HG03175 (cell line): Measurements from ENCODE around the gene TBC1D22A.

ENCODE experiments used
- ATAC-seq: cut with Tn5 transposase; IDR thresholded peaks from one replicate; pipeline ENCODE4 v1.9.1; 2021; ENCODE audit warnings: mild to moderate bottlenecking, moderate library complexity; ENCODE audit not compliant: unreplicated experiment

The TBC1D22A gene

GRCh38 chr22:47062126-47062525, 299.7 kb downstream of the TBC1D22A start:
- no peak for ATAC-seq

GRCh38 chr22:47063071-47063509, 300.6 kb downstream of the TBC1D22A start:
- no peak for ATAC-seq

DNA sequence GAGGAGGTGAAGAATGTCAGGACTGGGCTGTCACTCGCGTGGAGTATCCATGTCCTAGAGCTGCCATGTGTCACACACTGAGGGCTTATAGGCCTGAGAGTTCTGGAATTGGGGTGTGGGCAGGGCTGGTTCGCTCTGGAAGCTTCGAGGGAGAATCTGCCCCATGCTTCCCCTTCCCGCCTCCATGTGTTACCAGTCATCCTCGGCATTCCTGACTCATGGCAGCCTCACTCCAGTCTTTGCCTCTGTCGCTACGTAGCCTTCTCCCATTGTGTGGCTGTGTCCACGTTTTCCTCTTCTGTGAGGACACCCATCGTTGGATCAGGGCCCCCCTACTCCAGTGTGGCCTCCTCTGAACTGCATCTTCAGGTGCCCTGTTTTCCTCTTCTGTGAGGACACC, 301.2 kb downstream of the TBC1D22A start:
- ATAC-seq: no peak

DNA sequence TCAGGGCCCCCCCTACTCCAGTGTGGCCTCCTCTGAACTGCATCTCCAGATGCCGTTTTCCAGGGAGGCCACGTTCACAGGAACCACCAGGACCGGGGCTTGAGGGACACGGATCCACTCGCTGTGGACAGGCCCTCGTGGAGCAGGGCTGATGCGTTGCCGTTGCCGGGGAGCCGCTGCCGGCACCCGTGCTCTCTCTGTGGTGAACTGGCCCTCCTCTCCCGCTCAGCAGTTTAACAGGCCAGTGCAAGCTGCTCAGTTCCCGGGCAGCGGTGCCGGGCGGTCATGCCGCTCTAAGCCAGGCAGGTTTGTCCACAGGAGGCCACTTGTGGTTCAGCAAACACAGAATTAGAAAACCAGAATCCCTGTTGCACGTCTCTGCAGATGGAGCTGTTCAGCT, 301.6 kb downstream of the TBC1D22A start:
- no peak for ATAC-seq

DNA sequence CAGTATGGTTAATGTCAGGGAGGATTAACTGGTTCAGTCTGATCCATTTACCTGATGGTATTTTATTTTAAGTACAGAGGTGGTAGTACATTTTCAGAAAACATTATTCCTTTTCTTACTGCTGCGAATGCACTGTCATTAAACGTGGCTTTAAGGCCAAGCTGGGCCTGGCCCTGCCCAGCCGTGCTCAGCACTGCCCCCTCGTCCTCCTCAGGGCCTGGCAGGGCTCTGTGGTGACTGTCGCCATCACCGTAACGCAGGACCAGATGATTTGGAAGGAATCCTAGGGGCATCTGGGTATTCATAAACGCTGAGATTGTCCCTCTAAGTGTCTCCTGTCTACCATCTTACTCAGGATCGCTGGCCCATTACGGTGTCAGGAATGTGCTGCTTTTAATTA, 302.0 kb downstream of the TBC1D22A start:
- ATAC-seq: no peak

DNA sequence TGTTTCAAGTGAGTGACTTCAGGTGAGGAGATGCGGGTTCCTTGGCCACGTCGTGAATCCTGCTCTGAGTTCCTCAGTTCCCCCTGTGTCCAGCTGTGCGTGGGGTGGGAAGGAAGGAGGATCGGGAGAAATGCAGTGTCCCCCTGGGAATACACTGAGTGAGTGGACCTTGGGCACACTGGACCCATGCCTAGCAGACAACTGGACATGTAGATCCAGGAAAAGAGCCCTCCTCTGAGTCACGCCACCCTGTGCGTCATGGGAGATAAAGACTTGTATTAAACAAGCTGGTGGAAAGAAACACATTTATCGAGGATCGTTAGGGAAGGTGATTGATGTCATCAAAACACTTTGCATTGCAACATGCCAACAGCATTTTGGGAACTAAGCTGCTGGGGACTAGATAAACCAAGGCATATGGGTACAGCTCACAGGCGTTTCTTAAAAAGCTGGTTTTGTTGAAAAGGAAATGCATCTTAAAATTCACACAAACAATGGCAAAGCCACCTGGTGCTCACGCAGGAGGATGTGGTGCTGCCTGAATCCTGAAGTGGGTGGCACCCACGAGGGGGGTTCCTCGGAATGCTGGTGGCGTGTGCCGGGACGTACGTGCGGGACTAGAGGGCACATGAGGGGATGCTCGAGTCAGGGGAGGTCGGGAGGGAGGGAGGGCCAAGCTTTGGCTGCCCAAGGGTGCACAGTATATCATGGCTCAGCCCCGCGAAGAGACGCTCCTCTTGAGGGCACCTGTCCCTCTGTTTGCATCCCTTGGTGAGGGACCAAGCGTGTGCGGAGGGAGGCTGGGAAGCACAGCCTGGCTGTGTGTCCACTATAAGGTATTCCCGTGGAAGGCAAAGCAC, 303.5 kb downstream of the TBC1D22A start:
- no peak for ATAC-seq

DNA sequence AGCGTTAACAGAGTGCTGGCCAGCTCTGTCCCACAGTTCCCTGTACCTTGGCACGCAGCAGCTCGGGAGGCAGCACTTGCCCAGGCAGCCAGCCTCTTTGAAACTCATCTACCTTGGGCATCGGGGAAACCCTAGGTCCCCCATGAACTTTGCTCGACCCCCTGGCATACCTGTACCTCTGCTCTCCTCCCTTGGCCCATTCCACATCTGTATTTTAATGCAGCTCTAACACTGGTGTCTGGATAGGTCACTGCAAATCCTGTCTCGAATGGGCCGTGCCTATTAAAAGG, 304.1 kb downstream of the TBC1D22A start:
- ATAC-seq: no peak

DNA sequence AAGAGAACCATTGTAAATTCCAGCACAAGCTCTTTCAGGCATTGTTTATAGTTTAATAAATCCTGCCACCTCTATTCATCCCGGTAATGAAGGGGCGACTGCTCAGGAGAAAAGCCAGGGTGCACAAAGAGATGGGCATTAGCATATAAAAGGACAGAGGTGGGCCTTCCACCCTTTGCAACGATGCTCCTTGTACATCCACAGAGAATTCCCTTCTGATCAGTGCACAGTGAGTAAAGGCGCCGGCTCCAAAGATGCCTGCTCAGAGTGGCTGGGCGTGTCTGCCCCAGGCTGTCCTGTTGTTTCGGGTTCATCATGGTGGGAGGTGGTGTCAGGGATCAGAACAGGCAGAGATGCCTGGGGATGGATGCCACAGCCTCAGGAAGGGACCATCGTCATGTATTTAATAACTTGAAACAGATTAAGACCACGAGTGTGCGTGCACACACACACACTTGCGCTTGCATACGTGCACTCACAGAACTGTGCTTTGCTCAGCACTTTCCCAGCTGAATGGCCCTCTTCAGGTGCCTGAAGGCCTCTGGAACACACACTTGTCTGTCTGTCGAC, 305.0 kb downstream of the TBC1D22A start:
- no peak for ATAC-seq

DNA sequence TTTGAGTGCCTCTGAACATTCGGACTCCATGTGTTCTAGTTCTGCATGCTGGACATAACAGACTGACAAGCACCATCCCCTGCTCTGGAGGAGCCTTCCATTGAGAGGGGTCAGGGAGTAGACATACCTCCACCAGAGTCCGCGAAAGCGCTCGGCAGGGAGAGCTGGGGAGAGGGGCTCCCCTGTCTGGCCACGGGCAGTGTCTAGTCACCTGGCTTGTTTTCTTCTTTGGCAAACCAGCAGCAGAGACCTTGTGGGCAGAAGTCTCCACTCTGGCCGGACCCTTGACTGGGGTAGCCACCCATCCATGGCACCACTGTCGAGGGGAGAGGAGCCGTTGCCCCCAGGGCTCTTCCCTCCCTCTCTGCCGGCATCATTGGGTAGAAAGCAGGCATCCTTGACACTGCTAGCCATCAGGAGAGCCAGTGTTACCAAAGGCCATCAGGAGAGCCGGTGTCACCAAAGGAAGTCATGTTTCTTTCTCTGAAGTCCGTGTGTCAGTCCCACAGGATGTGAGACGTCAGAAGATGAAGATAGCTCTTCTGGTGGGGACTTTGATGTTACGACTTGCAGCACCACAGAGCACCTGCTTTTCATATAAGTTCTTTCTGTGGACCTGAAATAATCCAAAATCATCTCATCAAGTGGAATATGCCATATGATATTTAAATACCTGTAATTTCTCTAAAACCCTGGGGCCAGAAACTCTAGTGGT, 305.6 kb downstream of the TBC1D22A start:
- no peak for ATAC-seq

DNA sequence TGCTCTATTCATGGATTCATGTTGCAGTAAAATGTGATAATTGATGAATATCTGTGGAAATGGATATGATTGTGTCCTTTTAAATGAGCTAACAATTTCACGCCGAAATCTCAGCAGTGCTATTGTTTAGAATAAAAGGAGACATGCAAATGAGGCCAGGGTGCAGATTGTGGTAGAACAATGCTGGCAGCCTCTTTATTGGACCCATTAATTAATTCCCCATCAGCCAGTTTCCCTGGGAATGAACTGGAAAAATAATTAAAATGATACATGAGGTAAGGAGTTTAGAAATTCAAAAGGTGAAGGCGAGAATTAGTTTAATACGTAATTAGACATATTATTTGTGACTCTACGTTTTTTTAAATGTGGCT, 306.2 kb downstream of the TBC1D22A start:
- ATAC-seq: no peak

DNA sequence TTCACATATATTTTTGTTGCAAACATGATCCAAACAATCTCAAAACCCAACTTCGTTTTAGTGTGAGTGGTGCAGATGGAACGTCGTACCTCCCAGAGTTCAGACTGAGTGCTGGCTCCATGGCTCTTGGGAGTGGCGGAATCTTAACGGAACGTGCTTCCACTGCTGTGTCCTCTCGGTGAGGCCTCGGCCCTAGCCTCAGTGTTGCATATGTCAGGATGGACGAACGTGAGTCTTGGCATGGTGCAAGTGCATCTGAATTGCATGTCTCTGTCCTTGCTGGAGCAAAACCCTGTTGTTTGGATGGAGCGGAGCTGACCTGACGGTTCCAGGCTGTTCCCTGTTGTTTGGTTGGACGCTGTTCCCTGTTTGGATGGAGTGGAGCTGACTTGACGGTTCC, 306.8 kb downstream of the TBC1D22A start:
- ATAC-seq: no peak

DNA sequence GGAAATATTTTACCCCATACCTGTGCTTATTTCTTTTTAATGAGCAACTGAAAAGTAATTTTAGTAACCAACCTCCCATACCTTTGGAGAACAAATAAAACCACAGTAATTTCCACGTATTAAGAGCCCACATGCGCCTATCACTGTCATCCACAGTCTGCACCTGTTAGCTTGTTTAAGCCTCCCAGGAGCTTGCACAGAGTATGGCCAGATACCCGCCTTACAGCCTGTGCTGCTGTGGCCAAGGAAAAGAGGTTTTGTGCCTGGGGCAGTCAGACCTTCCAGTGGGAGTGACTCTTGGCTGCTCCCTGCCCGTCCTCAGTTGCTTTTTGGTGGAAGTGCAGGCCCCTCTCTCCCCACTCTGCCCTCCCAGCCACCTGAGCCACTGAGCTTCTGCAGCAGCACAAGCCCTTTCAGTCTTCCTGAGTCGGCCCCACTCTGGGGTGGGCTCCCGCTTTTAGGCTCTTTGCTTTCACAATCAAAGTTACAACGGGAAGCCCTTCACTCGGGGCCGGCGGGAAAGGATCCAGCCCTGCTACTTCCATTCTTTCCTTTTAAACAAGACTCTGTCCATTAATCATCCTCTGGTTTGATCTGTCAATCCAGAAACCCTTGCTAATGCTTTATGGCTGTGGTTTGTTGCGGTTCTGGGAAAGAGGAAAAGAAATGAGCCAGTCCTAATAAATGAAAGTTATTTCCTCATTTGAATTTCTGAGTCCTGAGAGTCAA, 308.8 kb downstream of the TBC1D22A start:
- ATAC-seq: no peak

DNA sequence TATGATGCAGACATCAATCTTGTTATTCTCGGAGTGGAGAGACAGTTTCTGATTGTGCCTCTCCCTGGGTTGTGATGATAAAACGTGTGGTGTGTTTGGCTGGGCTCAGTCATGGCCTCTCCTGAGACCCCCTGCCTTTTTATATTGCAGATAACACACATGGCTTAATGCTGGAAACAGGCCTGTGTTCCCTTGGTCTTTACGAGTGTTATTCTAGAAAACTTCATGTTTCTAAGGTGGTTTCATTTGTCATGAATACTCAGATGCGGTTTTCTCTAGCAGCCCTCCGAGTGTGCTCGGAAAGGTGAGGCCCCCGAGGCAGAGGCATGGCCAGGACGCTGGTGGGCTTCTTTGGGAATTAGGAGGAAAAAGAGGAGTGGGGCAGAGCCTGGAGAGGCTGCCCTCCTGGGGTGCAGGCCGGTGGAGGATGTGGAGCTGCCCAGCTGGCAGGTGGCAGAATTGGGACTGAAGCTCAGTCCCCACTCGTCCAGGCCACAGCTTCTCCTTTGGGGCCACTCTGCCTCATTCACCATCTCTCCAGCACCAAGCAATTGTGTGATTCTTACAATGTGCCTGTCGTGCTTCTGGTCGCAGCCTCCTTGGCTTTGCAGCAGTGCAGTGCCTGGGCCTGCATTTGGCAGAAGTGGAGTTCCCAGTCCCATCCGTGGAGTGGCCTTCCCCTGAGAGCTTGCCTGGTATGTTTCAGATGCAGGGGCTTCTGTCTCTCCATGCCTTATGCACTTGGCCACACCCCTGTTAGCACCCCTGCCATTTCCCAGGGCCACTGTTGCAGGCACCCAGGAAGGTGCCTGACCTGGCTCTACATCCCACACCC, 309.6 kb downstream of the TBC1D22A start:
- ATAC-seq: no peak

GRCh38 chr22:47072642-47072967, 310.2 kb downstream of the TBC1D22A start:
- ATAC-seq: no peak

DNA sequence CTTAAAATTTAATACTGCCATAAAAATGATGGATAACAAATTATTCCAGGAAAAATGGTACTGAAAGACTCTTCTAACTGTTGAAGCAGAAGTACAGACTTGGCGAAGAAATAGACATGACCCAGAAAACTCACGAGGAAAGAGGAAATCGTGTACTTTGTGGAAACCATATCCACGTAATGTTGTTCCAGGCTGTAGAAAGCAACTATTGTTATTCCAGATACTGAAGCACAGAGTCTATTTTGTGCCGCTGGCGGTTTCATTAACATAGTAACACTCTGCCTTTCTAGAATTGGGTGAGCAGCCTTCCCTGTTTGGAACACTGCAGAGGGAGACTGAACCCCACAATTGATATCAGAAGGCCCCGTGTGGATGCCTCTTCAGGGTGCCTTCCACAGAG, 310.6 kb downstream of the TBC1D22A start:
- ATAC-seq: no peak

GRCh38 chr22:47074105-47074504, 311.7 kb downstream of the TBC1D22A start:
- ATAC-seq: no peak

- ATAC-seq: no peak
These were observed 313.1 kb downstream of the TBC1D22A start for GRCh38 chr22:47075568-47075967.

DNA sequence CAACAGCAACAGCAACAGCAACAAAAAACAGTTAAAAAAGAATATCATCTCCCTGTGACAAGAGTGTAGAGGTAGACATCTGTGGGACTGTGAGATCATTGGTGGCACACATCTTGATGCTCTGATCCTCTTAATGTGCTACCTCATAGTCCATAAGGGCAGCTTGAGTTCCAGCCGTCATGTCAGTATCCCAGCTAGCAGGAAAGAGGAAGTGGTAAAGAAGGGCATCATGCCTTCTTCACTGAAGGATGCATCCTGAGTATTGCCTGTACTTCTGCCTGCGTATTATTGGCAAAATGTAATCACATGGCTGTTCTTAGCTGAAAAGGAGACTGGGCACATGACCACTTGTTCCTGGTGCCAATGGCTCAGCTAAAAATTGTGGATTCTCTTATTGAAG, 314.3 kb downstream of the TBC1D22A start:
- ATAC-seq: no peak

DNA sequence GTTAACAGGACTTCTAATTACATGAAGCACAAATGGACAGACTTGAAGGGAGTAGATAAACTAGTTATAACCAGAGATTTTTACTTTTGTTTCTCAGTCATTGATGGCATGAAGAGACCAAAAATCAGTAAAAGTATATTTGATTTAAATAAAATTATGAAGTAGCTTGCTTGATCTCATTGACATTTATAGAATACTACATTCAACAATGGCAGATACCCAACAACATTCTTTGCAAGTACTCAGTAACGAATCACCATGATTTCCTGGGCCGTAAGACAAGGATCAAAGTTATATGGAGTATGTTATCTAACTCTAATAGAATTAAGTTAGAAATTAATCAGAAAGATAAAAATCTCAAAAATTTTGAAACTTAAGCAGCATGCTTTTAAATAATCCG, 317.6 kb downstream of the TBC1D22A start:
- no peak for ATAC-seq

DNA sequence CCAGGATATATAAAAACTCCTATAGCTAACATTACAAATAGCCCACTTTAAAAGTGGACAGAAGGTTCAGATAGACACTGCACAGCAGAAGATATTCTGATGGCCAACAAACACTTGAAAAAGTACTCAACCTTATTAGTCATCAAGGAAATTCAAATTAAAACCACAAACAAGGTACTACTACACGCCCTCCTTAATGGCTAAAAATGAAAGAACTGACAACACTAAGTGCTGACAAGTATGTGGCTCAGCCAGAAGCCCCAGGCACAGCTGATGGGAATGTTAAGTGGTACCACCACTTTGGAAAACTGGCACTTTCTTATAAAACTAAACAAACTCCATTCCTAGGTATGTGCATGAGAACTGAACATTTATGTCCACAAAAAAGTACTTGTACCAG, 320.1 kb downstream of the TBC1D22A start:
- ATAC-seq: no peak
